Effector memory CD8-positive, alpha-beta T cell (primary cell): ENCODE data around the gene AGBL5.

ENCODE experiments used
- ATAC-seq: fragments of 150-1000 bp; cut with Tn5 transposase; replicated peaks from 2 replicates; pipeline ENCODE4 v1.10.0; 2021; ENCODE audit warnings: mild to moderate bottlenecking, moderate library complexity
- DNase-seq, 3 experiments: peaks; one replicate each; pipeline ENCODE4 v3.0.0; 2021
- H3K27ac Mint-ChIP-seq, 2 donors: one replicate each; pipeline ENCODE4 v1.8.0; 2022; ENCODE audit warnings: mild to moderate bottlenecking in 2 of 2, mixed read lengths in 2 of 2, moderate library complexity in 2 of 2
- H3K27me3 Mint-ChIP-seq, 2 donors: one replicate each; pipeline ENCODE4 v1.8.0; 2022; ENCODE audit warnings: mixed read lengths in 2 of 2
- H3K36me3 Mint-ChIP-seq: one replicate; pipeline ENCODE4 v1.8.0; 2022; ENCODE audit warnings: mild to moderate bottlenecking, moderate library complexity, mixed read lengths; ENCODE audit not compliant: insufficient read depth
- H3K4me1 Mint-ChIP-seq, 2 donors: one replicate each; pipeline ENCODE4 v1.8.0; 2022; ENCODE audit warnings: low read depth in 2 of 2, mixed read lengths in 2 of 2
- H3K4me3 Mint-ChIP-seq, 2 donors: one replicate each; pipeline ENCODE4 v1.8.0; 2022; ENCODE audit warnings: mild to moderate bottlenecking in 2 of 2, mixed read lengths in 2 of 2, moderate library complexity in 2 of 2
- H3K9me3 Mint-ChIP-seq, 2 donors: one replicate each; pipeline ENCODE4 v1.8.0; 2022; ENCODE audit warnings: mixed read lengths in 2 of 2

The AGBL5 gene

GRCh38 chr2:27032495-27033252, 18.8 kb upstream of the AGBL5 start, which contains the start of gene TMEM214:
TMEM214 (plus strand) TSS chr2:27032965; CDS start chr2:27033016, 51 bp downstream.
- peak within 1 kb of the TSS; percentile 91 to 96 for H3K27ac Mint-ChIP-seq
- ATAC-seq (peak; percentile 97), DNase-seq (peak; percentile 62 to 68 (median 63))
- H3K4me1 Mint-ChIP-seq = peaks cover 31 to 39% of the 10 kb centered on the region in 2 donors
- no peaks in the 10 kb centered on the region for H3K27me3 Mint-ChIP-seq
- H3K4me3 Mint-ChIP-seq = peak within 1 kb of the TSS; percentile 93 to 94
- H3K9me3 Mint-ChIP-seq = no peaks in the 10 kb centered on the region
- H3K36me3 Mint-ChIP-seq = peaks cover 12% of the 10 kb centered on the region

- DNase-seq (no peak), ATAC-seq (no peak)
- no peaks in the 10 kb centered on the region for H3K27me3 Mint-ChIP-seq
- H3K4me1 Mint-ChIP-seq = peaks cover 27 to 39% of the 10 kb centered on the region in 2 donors
- H3K4me3 Mint-ChIP-seq = peak overlapping the region; percentile 93 to 94
- H3K27ac Mint-ChIP-seq = peak overlapping the region; percentile 91 to 96
- H3K9me3 Mint-ChIP-seq = no peaks in the 10 kb centered on the region
- peaks cover 14% of the 10 kb centered on the region for H3K36me3 Mint-ChIP-seq
These were observed 18.1 kb upstream of the AGBL5 start for GRCh38 chr2:27033253-27033852.

GRCh38 chr2:27038012-27038411, 13.5 kb upstream of the AGBL5 start:
- Mint-ChIP-seq H3K4me1 (peaks cover 18 to 19% of the 10 kb centered on the region in 2 donors), H3K4me3 (no peak overlapping the region), H3K27ac (no peak overlapping the region), H3K9me3 (no peaks in the 10 kb centered on the region), H3K36me3 (peaks cover 34% of the 10 kb centered on the region), H3K27me3 (no peaks in the 10 kb centered on the region)
- no peak for DNase-seq
- ATAC-seq = no peak

- Mint-ChIP-seq H3K27me3 (no peaks in the 10 kb centered on the region), H3K4me3 (no peak overlapping the region), H3K27ac (peak overlapping the region; percentile 58 to 70), H3K4me1 (peaks cover 12 to 14% of the 10 kb centered on the region in 2 donors), H3K36me3 (peaks cover 34% of the 10 kb centered on the region), H3K9me3 (no peaks in the 10 kb centered on the region)
- no peak for DNase-seq
- ATAC-seq = no peak
These were observed 12.7 kb upstream of the AGBL5 start for GRCh38 chr2:27038631-27039339.

GRCh38 chr2:27039426-27039825, 12.0 kb upstream of the AGBL5 start:
- H3K9me3 Mint-ChIP-seq = no peaks in the 10 kb centered on the region
- H3K4me3 Mint-ChIP-seq = no peak overlapping the region
- H3K36me3 Mint-ChIP-seq = peaks cover 34% of the 10 kb centered on the region
- H3K27me3 Mint-ChIP-seq = no peaks in the 10 kb centered on the region
- DNase-seq (no peak), ATAC-seq (no peak)
- peaks cover 6 to 8% of the 10 kb centered on the region in 2 donors for H3K4me1 Mint-ChIP-seq
- H3K27ac Mint-ChIP-seq = peak overlapping the region in 1 of 2 donors; percentile 68

- ATAC-seq = no peak
- H3K36me3 Mint-ChIP-seq = peaks cover 37% of the 10 kb centered on the region
These were observed 11.6 kb upstream of the AGBL5 start for GRCh38 chr2:27039871-27040270.

GRCh38 chr2:27040282-27040681, 11.2 kb upstream of the AGBL5 start:
- Mint-ChIP-seq H3K4me1 (peaks cover 2 to 8% of the 10 kb centered on the region in 2 donors), H3K27ac (peak overlapping the region; percentile 68 to 72), H3K4me3 (no peak overlapping the region), H3K36me3 (peaks cover 38% of the 10 kb centered on the region), H3K9me3 (no peaks in the 10 kb centered on the region), H3K27me3 (no peaks in the 10 kb centered on the region)
- ATAC-seq (no peak), DNase-seq (no peak)

More at GRCh38 chr2:27039871-27040270, 11.6 kb upstream of the AGBL5 start:
- Mint-ChIP-seq H3K9me3 (no peaks in the 10 kb centered on the region), H3K4me1 (peaks cover 6 to 8% of the 10 kb centered on the region in 2 donors), H3K4me3 (no peak overlapping the region), H3K27ac (peak overlapping the region in 1 of 2 donors; percentile 68), H3K27me3 (no peaks in the 10 kb centered on the region)
- no peak for DNase-seq

- Mint-ChIP-seq H3K4me1 (peaks cover 2 to 8% of the 10 kb centered on the region in 2 donors), H3K4me3 (no peak overlapping the region), H3K9me3 (no peaks in the 10 kb centered on the region), H3K36me3 (peaks cover 31% of the 10 kb centered on the region), H3K27me3 (no peaks in the 10 kb centered on the region), H3K27ac (peak overlapping the region; percentile 72 to 78)
- peak; percentile 12 for ATAC-seq
- no peak for DNase-seq
These were observed 9.7 kb upstream of the AGBL5 start for GRCh38 chr2:27041752-27042151.

GRCh38 chr2:27042159-27042661, 9.3 kb upstream of the AGBL5 start:
- DNase-seq (no peak), ATAC-seq (peak; percentile 51)
- Mint-ChIP-seq H3K4me1 (peaks cover 2 to 8% of the 10 kb centered on the region in 2 donors), H3K36me3 (peaks cover 31% of the 10 kb centered on the region), H3K27ac (peak overlapping the region in 1 of 2 donors; percentile 78), H3K4me3 (no peak overlapping the region), H3K27me3 (no peaks in the 10 kb centered on the region), H3K9me3 (no peaks in the 10 kb centered on the region)

GRCh38 chr2:27042985-27043634, 8.4 kb upstream of the AGBL5 start:
- DNase-seq (no peak), ATAC-seq (no peak)
- H3K4me3 Mint-ChIP-seq = no peak overlapping the region
- no peak overlapping the region for H3K27ac Mint-ChIP-seq
- peaks cover 31% of the 10 kb centered on the region for H3K36me3 Mint-ChIP-seq
- peaks cover 2 to 8% of the 10 kb centered on the region in 2 donors for H3K4me1 Mint-ChIP-seq
- H3K27me3 Mint-ChIP-seq = no peaks in the 10 kb centered on the region
- no peaks in the 10 kb centered on the region for H3K9me3 Mint-ChIP-seq

GRCh38 chr2:27049422-27050280, 1.8 kb upstream of the AGBL5 start:
- ATAC-seq = peak; percentile 42
- Mint-ChIP-seq H3K4me3 (peak overlapping the region; percentile 97 to 98), H3K27ac (peak overlapping the region; percentile 100)

More at GRCh38 chr2:27049422-27050280, 1.8 kb upstream of the AGBL5 start:
- Mint-ChIP-seq H3K4me1 (peaks cover 22 to 23% of the 10 kb centered on the region in 2 donors), H3K36me3 (peaks cover 34% of the 10 kb centered on the region), H3K27me3 (peaks cover 8 to 13% of the 10 kb centered on the region in 2 donors), H3K9me3 (peaks cover 0 to 2% of the 10 kb centered on the region in 2 donors)
- peak; percentile 54 to 59 (median 55) for DNase-seq
